Stimulated activated CD4-positive, alpha-beta T cell treated with anti-CD3 and anti-CD28 coated beads, Interleukin-2, amount 100 ng/mL, for 4 hours (primary cell): ENCODE results near the gene OR10P1.
"Not testable (repeated sequence)": the region's sequence is repeated elsewhere in the genome, so short reads cannot be mapped to it uniquely, and the experiment has no call there.

ENCODE experiments used
- DNase-seq: peaks from one replicate; pipeline ENCODE4 v3.0.0-alpha.2; 2020; ENCODE audit warnings: low read depth

OR10P1 gene, protein sequence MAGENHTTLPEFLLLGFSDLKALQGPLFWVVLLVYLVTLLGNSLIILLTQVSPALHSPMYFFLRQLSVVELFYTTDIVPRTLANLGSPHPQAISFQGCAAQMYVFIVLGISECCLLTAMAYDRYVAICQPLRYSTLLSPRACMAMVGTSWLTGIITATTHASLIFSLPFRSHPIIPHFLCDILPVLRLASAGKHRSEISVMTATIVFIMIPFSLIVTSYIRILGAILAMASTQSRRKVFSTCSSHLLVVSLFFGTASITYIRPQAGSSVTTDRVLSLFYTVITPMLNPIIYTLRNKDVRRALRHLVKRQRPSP

DNA sequence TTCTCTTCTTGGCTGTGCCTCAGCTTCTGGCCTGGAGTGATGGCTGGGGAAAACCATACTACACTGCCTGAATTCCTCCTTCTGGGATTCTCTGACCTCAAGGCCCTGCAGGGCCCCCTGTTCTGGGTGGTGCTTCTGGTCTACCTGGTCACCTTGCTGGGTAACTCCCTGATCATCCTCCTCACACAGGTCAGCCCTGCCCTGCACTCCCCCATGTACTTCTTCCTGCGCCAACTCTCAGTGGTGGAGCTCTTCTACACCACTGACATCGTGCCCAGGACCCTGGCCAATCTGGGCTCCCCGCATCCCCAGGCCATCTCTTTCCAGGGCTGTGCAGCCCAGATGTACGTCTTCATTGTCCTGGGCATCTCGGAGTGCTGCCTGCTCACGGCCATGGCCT, at the start of gene OR10P1:
Gene OR10P1, plus strand, starts transcription at position 40 of the 400 bp plus-strand sequence. Its CDS starts 0 bp downstream, at position 40.
- no peak for DNase-seq

DNA sequence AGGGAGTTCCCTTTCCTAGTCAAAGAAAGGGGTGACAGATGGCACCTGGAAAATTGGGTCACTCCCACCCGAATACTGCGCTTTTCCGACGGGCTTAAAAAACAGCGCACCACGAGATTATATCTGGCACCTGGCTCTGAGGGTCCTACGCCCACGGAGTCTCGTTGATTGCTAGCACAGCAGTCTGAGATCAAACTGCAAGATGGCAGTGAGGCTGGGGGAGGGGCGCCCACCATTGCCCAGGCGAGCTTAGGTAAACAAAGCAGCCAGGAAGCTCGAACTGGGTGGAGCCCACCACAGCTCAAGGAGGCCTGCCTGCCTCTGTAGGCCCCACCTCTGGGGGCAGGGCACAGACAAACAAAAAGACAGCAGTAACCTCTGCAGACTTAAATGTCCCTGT, 46.5 kb upstream of the OR10P1 start:
- not testable (repeated sequence) for DNase-seq

DNA sequence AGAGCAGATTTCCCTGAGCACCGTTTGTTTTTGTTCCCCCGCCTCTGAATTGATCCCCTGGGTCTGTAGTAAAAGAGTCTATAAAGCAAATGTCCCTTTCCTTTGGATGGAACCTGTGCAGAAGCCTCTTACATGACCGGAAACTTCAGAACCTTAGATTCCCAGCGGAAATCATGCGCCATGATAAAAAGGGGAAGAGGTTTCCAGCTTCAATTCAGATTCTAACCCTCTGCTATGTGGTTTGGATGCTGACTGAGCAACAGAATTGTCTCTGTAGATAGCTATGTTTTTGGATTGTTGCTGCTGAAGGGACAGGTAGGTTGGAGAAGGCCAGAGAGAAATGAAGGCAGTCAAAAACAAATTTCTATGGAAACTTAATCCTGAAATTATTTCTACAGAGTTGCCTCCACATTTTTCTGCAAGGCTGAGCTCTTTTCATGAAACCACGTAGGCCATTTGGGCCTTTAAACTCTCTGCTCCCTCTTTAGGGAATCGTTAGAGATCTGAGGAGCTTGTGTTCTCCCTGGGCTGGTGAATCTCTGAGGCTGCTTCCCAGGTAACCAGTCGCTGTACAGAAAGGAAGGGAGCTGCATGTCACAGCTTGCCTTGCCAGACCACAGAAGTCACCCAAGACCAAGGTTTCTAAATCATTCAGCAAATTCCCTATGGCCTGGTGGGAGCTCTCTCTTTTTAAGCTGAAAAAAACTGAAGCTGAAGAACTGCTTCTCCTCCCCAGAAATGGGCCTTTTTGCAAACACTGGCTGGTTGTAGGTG, 28.7 kb upstream of the OR10P1 start:
- no peak for DNase-seq

DNA sequence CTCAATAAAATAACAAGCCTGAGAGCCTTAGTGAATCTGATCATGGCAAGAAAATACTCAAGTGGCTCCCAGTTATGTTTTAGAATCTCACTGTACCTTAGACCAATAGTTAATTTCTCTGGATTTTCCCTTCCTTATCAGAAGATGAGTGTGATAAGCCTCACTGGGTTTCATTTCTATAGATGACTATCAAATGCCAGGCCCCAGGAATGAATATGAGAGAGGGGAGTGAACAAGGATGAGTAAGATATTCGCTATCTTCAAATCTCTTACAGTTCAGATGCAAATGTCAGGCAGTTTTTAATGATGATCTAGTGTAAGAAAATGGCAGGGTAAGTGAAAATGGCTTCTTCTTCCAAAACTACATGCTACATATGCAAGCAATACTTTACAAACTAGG, 26.1 kb upstream of the OR10P1 start:
- no peak for DNase-seq

DNA sequence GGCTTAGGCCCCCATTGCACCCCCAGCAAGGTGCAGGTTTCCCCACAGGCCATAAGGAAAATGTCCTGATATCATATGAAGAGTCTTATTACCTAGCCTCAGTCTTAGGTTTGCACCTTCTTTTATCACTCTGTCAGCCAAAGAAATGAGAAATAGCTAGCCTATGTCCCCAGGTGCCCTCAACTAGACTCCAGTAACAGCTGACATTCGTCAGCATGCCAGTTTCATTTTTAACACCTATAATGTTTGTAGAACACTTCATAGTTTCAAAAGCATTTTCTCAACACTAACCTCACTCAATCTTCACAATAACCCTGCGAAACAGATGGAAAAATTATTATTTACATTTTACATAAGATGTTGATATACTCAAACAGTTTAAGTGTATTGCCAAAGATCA, 24.0 kb upstream of the OR10P1 start:
- DNase-seq = no peak

DNA sequence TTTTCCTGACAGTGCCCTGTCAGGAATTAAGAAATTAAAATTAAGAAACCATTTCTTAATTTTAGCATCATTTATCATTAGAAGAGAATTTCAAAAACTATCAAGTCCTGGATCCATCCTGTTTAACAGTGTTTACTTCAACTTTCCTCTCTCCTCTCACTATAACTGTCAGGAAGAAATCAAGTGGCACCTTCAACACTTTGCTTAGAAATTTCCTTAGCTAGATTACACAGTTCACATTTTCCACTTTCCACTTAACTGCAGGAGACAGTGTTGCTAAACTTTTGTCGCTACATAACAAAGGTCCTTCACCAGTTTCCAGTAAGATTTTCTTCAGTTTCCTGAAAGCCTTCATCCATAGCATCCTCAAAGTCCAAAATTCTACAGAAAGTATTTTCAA, 21.9 kb upstream of the OR10P1 start:
- no peak for DNase-seq

DNA sequence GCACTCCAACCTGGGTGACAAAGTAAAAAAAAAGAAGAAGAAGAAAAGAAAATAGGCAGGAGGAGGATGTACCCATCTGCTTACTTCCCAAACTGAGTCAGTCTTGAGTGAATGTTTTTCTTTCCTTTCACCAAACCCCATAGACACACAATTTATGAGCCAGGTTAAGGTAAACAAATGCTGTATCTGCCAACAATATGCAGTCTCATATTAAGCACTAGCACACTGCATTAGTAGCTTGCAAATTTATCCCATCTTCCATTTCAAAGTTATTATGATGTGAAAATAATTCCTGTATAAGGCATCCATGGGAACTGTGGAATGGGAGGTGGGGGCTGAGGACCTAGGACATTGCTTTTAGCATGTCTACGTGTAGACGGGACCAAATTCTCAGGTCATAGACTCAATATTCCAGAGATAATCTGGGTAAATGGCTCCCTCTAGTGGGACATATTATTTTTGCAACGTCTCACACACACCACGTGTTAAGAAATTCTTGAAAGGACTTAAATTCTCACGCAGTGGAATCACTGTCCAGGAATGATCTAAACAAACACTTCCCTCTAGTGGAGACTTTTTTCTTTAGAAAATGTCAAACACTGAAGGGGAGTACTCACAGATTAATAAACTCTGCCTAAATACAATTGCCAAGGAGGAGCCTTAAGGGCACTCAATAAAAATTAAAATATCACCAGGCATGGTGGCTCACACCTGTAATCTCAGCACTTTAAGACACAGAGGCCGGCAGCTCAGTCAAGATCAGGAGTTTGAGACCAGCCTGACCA, 17.1 kb upstream of the OR10P1 start:
- peak; percentile 33 for DNase-seq

DNA sequence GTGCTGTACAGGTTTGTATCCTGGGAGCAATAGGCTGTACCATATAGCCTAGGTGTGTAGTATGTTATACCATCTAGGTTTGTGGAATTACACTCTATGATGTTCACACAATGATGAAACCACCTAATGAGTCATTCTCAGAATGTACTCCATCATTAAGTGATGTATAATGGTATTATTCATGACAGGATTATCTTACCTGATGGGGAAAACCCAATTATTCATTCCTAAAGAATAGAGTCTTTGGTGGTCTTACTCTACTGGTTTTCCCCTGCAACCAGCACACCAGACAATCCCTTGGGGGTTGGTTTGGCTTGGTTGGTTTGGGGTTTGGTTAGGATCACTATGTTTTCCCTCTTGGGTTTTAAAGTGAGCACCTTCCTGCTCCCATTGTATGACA, 12.6 kb upstream of the OR10P1 start:
- no peak for DNase-seq

DNA sequence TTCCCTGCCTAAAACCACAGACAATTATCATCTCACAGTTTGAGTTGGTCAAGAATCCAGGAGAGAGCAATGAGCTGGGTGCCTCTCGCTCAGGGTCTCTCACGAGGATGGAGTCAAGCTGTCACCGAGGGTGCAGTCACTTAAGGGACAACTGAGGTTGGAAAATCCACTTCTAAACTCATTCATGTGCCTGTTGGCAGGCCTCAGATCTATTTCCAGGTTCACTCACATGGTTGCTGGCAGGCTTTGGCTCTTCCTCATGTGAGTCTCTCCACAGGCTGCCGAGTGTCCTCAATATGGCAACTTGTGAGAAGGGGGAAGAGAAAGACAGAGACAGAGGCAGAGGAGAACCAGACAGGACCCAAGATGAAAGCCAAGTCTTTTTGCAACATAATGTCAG, 10.5 kb upstream of the OR10P1 start:
- no peak for DNase-seq

DNA sequence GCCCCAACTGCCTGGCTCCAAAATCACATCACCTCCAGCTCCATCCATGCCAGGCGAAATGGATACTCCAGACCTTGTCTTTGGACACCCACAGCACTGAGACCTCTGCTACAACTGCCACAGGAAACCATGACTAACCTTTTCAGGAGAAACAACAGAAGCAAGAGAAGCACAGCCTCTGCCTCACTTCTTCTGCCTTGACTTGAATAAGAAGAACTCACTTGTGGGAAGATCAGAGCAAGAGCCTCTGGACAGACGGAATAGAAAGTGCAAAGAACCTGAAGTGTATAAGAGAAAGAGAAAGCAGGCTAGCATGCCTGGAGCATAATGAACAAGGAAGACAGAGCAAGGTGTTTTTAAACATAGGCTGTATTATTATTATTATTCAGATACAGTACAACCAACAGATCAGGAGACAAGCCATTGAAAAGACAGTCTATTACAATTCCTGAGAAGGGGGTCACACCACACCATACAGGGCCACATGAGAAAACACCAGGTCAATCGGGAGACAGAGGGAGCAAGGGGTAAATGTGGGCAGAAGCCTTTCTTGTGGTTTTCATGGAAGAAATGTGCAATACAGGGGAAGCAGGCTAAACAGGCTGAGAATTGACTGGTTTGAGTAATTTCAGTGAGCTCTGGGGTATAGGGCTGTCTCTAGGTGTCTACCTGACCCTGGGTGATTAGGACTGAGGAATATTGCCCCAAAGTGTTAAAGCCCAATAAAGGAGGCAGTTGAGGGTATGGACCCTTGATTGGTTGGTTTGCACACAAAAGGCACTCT, 7.4 kb upstream of the OR10P1 start:
- no peak for DNase-seq

DNA sequence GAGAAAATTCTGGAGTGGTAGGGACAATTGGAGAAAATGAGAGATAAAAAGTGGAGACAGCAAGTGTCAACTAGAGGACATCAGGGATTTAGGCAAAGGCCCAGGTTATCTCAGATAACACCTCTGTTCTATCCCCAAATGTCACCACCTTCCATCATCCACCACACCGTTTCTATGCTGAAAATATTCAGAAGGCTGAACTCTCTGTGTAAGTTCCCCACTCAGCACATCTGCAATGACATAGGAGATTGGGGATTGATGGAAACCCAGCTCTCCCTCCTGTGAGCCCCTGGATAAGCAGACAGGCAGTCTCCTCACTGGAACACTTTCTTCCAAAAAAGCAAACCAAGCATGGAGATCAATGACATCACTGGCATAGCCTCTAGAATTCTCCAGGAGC, 5.6 kb upstream of the OR10P1 start:
- no peak for DNase-seq

DNA sequence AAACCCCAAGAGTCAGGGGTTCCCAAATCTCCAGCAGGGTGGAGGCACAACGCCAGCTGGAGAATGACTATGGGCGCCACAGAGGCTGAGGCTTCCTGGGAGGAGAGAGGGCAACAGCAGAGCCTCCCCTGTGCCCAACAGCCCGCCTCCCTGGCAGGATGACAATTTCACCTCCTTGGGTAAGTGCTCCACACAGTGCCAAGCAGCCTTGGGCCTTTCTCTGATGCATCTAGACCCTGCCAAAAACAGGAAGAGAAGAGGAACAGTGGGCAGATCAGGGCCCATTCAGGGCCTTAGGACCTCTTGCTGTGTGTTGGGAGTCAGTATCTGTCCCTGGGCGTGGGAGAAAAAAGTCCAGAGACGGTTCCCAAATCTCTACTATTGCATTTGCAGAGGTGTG, 5.0 kb upstream of the OR10P1 start:
- no peak for DNase-seq

DNA sequence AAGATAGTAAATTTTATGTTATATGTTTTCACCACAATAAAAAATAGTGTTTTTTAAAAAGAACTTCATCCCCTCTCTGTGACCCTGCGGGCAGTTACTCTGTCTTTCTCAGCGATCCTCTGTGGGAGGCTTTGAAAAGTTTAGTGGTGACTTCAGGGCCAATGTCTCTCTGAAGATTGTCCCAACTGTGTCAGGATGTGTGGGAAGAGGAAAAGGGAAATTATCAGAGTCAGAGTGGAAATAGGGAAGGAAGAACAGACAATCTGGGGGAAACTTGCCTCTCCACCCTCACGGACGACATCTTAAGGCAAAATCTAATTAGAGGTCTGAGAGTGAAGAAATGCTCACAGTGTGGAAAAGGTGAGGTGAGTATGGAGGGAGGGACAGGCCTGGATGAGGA, 3.5 kb upstream of the OR10P1 start:
- no peak for DNase-seq

DNA sequence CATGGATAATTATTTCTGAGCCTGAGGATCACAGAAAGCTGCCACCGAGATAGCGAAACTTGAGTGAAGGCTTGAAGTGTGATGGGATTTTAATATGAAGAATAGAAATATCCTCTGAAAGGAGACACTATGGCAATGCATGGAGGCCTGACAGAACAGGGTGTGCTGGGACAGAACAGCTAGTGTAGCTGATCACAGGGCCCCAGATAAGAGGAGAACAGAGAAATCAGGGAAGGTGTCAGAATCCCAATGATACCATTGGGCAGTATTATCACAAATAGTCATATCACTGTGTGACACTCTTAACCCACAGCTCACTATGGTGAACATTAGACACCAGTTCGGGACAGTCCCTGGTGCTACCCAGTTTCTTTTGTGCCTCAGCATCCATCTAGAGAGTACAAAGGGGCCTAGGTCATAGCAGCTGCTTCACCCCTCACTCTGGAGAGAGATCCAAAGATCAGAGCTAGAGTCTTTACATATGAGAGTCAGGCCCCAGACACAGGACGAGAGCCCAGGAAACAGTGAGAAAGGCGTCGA, 506 bp upstream of the OR10P1 start:
- no peak for DNase-seq

DNA sequence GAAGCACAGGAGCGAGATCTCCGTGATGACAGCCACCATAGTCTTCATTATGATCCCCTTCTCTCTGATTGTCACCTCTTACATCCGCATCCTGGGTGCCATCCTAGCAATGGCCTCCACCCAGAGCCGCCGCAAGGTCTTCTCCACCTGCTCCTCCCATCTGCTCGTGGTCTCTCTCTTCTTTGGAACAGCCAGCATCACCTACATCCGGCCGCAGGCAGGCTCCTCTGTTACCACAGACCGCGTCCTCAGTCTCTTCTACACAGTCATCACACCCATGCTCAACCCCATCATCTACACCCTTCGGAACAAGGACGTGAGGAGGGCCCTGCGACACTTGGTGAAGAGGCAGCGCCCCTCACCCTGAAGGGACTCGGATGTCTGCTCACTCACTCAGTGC, 775 bp downstream of the OR10P1 start:
- DNase-seq = no peak

DNA sequence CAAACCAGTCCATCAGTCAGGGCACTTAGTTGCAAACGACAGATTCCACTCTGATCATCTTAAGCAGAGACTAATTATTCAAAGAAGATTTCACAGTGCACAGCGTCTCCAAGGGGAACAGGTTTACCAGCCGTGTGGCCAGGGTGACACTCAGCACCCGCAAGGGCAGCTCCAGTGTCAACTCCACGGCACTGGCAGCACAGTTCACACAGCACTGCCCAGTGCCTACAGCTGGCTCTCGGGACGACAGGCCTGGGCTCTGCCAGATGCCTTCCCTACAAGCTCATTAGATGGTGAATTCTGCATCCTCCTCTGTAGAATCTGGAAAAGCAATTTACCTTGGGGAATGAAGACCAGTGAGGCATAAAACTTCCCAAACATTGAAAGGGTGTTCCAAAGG, 4.9 kb downstream of the OR10P1 start:
- DNase-seq = no peak

DNA sequence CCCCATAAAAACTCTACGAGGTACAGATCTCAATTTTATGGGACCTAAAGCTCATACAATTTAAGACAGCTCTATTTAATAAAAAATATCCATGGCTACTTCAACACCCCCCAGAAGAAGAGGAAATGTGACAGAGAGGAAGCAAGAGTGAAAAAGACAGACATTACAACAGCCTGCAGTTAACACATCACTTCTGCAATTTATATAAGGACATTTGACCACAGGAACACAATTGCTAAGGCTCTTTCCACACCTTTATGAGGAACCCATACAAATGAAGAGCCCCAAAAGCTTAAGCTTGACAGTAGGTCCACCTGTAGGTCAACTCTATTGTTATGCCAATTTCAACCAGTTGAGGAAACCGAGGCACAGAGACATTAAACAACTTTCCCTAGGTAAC, 5.6 kb downstream of the OR10P1 start:
- no peak for DNase-seq

DNA sequence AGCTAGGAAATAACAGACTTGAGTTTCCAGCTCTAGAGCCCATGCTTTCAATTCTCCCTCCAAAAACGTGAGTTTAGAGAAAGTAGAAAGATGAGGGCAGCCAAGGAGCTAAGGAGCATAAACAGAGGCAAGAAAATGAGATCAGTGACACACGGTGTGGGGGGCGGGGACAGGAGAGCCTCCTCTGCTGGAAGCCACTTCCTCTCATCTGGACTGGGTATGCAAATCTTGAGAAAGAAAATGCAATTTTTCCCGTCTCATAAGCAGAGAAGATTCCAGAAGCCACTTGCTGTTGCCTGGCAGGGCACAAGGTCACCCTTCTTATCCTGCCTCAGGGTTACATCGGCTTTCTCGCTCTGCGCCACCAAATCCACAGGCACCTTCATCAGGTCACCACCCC, 6.0 kb downstream of the OR10P1 start:
- no peak for DNase-seq

DNA sequence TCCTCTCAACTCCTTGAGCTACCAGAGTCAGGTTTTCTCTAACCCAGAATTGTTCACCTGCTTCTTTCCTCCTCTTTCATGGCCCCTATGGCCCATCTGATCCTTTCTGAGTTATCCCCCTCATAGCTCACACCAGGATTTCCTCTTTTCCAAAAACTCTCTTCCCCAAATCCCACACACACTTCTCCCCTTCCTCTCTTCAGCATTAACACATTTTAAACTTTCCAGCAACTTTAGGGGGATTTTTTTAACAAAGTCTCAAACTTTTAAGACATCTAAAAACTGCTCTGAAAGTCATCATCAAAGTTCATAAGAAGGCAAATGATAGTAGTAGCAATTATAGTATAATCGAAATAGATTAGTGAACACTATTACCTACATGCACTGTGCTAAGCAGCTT, 7.9 kb downstream of the OR10P1 start:
- DNase-seq = no peak

DNA sequence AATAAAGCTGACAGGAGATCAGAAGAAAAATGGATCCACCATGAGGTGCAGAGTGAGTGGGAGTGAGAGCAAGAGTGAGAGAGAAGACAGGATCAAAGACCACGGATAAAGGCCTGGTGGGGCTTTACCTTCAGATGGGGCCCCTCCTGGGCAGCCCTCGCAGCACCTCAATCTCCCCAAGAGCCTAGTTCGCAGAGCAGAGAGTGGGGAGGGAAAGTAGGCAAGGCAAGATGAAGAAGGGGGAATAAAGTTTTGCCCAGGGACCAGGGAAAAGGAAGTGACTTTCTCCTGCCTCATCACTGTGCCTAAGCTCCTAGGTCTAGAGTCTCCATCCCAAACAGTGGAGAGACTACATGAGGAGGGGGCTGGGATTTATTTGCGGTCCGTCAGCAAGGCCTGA, 10.3 kb downstream of the OR10P1 start:
- no peak for DNase-seq

DNA sequence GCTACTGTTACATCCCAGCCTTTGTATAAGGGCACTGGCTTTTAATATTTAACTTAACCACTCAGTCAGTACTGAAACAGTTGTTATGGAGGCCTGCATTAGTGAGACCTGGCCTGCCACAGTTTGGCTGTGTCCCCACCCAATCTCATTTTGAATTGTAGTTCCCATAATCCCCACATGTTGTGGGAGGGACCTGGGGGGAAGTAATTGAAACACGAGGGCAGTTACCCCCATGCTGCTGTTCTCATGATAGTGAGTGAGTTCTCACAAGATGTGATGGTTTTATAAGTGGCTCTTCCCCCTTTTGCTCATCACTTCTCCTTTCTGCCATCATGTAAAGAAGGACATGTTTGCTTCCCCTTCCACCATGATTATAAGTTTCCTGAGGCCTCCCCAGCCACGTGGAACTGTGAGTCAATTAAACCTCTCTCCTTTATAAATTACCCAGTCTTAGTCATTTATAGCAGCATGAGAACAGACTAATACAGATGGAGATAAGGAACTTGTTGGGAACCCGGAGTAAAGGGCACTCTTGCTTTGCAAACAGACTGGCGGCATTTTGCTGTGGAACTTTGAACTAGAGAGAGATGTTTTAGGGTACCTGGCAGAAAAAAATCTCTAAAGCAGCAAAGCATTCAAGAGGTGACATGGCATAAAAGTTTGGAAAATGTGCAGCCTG, 14.1 kb downstream of the OR10P1 start:
- not testable (repeated sequence) for DNase-seq
